HCT116 (cell line): Measurements from ENCODE around the gene LIPA. TPM values are rescaled to one million over a fixed set of nuclear protein-coding genes. Genes with fewer than 3 reads are reported as not detected.
"Not testable (repeated sequence)": the region's sequence is repeated elsewhere in the genome, so short reads cannot be mapped to it uniquely, and the experiment has no call there.

ENCODE experiments used
- ATAC-seq: fragments of 200-7000 bp; cut with Tn5 transposase; 2 replicates; pipeline ENCODE4 v1.9.1; 2020; ENCODE audit warnings: mild to moderate bottlenecking, moderate library complexity
- BruUV-seq: library from RNA; stranded (reverse); fragments of 400-500 nt; replicated peaks from 2 replicates; lab custom pipeline; 2021; lab: Mats Ljungman, UMichigan
- CTCF ChIA-PET: fragments of 300-600 bp; sonication (Branson Sonifier 250); formaldehyde crosslinking; loops from one replicate; lab custom pipeline; 2021; ENCODE audit warnings: antibody characterized with exemption; lab: Charles Lee
- POLR2A ChIA-PET: fragments of 300-600, 350-600 bp; sonication (Branson Sonifier 250); formaldehyde crosslinking; loops from one replicate; lab custom pipeline; 2021; ENCODE audit warnings: antibody characterized with exemption; lab: Charles Lee
- RAD21 ChIA-PET, 2 experiments: fragments of 300-600 bp; sonication (Branson Sonifier 250); formaldehyde crosslinking; loops; one replicate each; lab custom pipeline; 2023; ENCODE audit warnings: low total read pairs in 2 of 2; ENCODE audit not compliant: uncharacterized antibody in 2 of 2, unreplicated experiment in 2 of 2, low non-redundant PET in 1 of 2; lab: Charles Lee
- DNase-seq: peaks from one replicate; pipeline ENCODE4 v3.0.0-alpha.2; 2010; ENCODE audit warnings: low read depth, low spot score
- H2AFZ ChIP-seq: fragments of 200-600 bp; shearing (Covaris generic), sonication (generic); 2 replicates; pipeline ENCODE4 v1.6.1; 2017; ENCODE audit warnings: low read depth, mixed run types, mixed read lengths, antibody characterized with exemption, low read length; ENCODE audit not compliant: poor library complexity, severe bottlenecking
- H3K27ac ChIP-seq: 2 replicates; pipeline ENCODE4 v1.5.1; 2012; ENCODE audit warnings: low read depth, low read length
- H3K27me3 ChIP-seq: fragments of 200-600 bp; sonication (generic); 2 replicates; pipeline ENCODE4 v1.6.1; 2016; ENCODE audit warnings: mixed run types, low read length, mixed read lengths; ENCODE audit not compliant: insufficient read depth
- H3K36me3 ChIP-seq, 2 experiments: fragments of 200-500 bp in 1 of 2; fragments of 200-600 bp in 1 of 2; sonication (Bioruptor generic) in 1 of 2; sonication (generic) in 1 of 2; 2 replicates each; pipeline versions ENCODE4 v1.5.1 to v1.6.1; 2014 to 2016; ENCODE audit warnings: low read length in 2 of 2, inconsistent platforms in 1 of 2, mixed read lengths in 1 of 2, mixed run types in 1 of 2; ENCODE audit not compliant: insufficient read depth in 2 of 2, control insufficient read depth in 1 of 2
- H3K4me1 ChIP-seq, 2 experiments: fragments of 200-600 bp in 1 of 2; sonication (generic) in 1 of 2; 2 replicates each; pipeline versions ENCODE4 v1.5.1 to v1.6.1; 2012 to 2017; ENCODE audit warnings: low read length in 2 of 2, inconsistent platforms in 1 of 2, mild to moderate bottlenecking in 1 of 2, mixed read lengths in 1 of 2, mixed run types in 1 of 2, moderate library complexity in 1 of 2; ENCODE audit not compliant: insufficient read depth in 2 of 2, control insufficient read depth in 1 of 2
- H3K4me2 ChIP-seq: fragments of 200-600 bp; sonication (generic); 2 replicates; pipeline ENCODE4 v1.6.1; 2017; ENCODE audit warnings: mixed run types, low read length, mixed read lengths
- H3K4me3 ChIP-seq, 2 experiments: fragments of 200-600 bp in 1 of 2; sonication (generic) in 1 of 2; replicated peaks in 1 of 2; 2 replicates each; pipeline ENCODE4 v1.5.1; 2011 to 2016; ENCODE audit warnings: low read length in 2 of 2, control low read depth in 1 of 2, low read depth in 1 of 2, mild to moderate bottlenecking in 1 of 2, mixed read lengths in 1 of 2, mixed run types in 1 of 2
- H3K79me2 ChIP-seq: fragments of 200-600 bp; sonication (generic); 2 replicates; pipeline ENCODE4 v1.6.1; 2017; ENCODE audit warnings: mild to moderate bottlenecking, mixed run types, low read length, moderate library complexity, mixed read lengths; ENCODE audit not compliant: insufficient read depth
- H3K9ac ChIP-seq: fragments of 200-600 bp; sonication (generic); 2 replicates; pipeline ENCODE4 v1.6.1; 2016; ENCODE audit warnings: low read length, mixed read lengths
- H3K9me2 ChIP-seq: fragments of 200-600 bp; sonication (generic), shearing (Covaris generic); 2 replicates; pipeline ENCODE4 v1.6.1; 2017; ENCODE audit warnings: mixed run types, mild to moderate bottlenecking, moderate library complexity; ENCODE audit not compliant: insufficient read depth
- H3K9me3 ChIP-seq, 2 experiments: fragments of 200-500 bp in 1 of 2; fragments of 200-600 bp in 1 of 2; sonication (Bioruptor generic) in 1 of 2; sonication (generic) in 1 of 2; 2 replicates each; pipeline ENCODE4 v1.6.1; 2014 to 2017; ENCODE audit warnings: low read length in 2 of 2, mixed read lengths in 2 of 2, inconsistent platforms in 1 of 2, low read depth in 1 of 2, mild to moderate bottlenecking in 1 of 2, mixed run types in 1 of 2, moderate library complexity in 1 of 2; ENCODE audit not compliant: control insufficient read depth in 1 of 2, insufficient read depth in 1 of 2
- H4K20me1 ChIP-seq: fragments of 200-600 bp; sonication (generic), shearing (Covaris generic); 2 replicates; pipeline ENCODE4 v1.6.1; 2017; ENCODE audit warnings: mixed run types, mild to moderate bottlenecking, moderate library complexity; ENCODE audit not compliant: insufficient read depth
- ELF1 ChIP-seq: IDR thresholded peaks from 2 replicates; pipeline ENCODE4 v1.6.1; 2012; ENCODE audit warnings: low read depth, borderline replicate concordance
- FOSL1 ChIP-seq: IDR thresholded peaks from 2 replicates; pipeline ENCODE4 v1.6.1; 2012; ENCODE audit warnings: low read depth
- MAX ChIP-seq: IDR thresholded peaks from 2 replicates; pipeline ENCODE4 v1.6.1; 2012
- POLR2AphosphoS5 ChIP-seq: IDR thresholded peaks from 2 replicates; pipeline ENCODE4 v1.6.1; 2011; ENCODE audit warnings: mild to moderate bottlenecking, low read depth, low read length, moderate library complexity
- RAD21 ChIP-seq: IDR thresholded peaks from 2 replicates; pipeline ENCODE4 v1.6.1; 2012; ENCODE audit warnings: low read depth, mild to moderate bottlenecking
- SRF ChIP-seq: IDR thresholded peaks from 2 replicates; pipeline ENCODE4 v1.6.1; 2012; ENCODE audit warnings: low read depth
- YY1 ChIP-seq: IDR thresholded peaks from 2 replicates; pipeline ENCODE4 v1.6.1; 2011; ENCODE audit warnings: low read length, low read depth, moderate library complexity, mild to moderate bottlenecking; ENCODE audit not compliant: insufficient replicate concordance; ENCODE audit errors: extremely low read depth
- ZFX ChIP-seq: fragments of 450-650 bp; IDR thresholded peaks from 2 replicates; pipeline ENCODE4 v1.6.1; 2017
- ZNF274 ChIP-seq: fragments of 200-500 bp; sonication (Bioruptor generic); IDR thresholded peaks from 2 replicates; pipeline ENCODE4 v1.6.1; 2014; ENCODE audit warnings: mild to moderate bottlenecking, low read depth, low read length, inconsistent platforms
- intact Hi-C: fragments of 100-400 bp; cut with micrococcal nuclease; formaldehyde crosslinking; loops from 2 replicates; pipeline ENCODE4 v1.10.0; 2022
- total RNA-seq: library from RNA; stranded (reverse); gene quantifications from one replicate; pipeline ENCODE4 v1.2.1, GENCODE V29; 2021; ENCODE audit not compliant: unreplicated experiment

Gene LIPA
- total RNA-seq, 1 experiment from 2014 or later, result 27.1 TPM

- Histone ChIP-seq H3K27ac (no peak overlapping the region), H3K4me3 (no peak overlapping the region), H3K9ac (no peak overlapping the region), H3K9me3 (no peaks in the 10 kb centered on the region), H3K27me3 (no peaks in the 10 kb centered on the region), H3K36me3 (no peaks in the 10 kb centered on the region), H3K4me2 (no peak overlapping the region)
- no peak for DNase-seq
- no peak for ATAC-seq
- BruUV-seq, result no TSS peak
- intact Hi-C loops, result no loop called here
- no peak for TF ChIP-seq POLR2AphosphoS5
- TF ChIP-seq ELF1, result no peak
- no peak for TF ChIP-seq YY1
- no peak for TF ChIP-seq ZFX
- no peak for TF ChIP-seq RAD21
- TF ChIP-seq ZNF274, result no peak
- TF ChIP-seq FOSL1, result no peak
- TF ChIP-seq MAX, result no peak
- no peak for TF ChIP-seq SRF
- TF ChIP-seq, all 23 proteins: peak for 0
- Histone ChIP-seq H2AFZ (no peak overlapping the region), H3K79me2 (no peaks in the 10 kb centered on the region), H3K4me1 (no peaks in the 10 kb centered on the region), H3K9me2 (no peaks in the 10 kb centered on the region), H4K20me1 (no peaks in the 10 kb centered on the region)
- POLR2A ChIA-PET, result no interaction called here
- RAD21 ChIA-PET, result no interaction called here
- CTCF ChIA-PET, result no interaction called here
Measured at GRCh38 chr10:89294721-89295239, 43.2 kb upstream of the LIPA start.

GRCh38 chr10:89285303-89285702 lies 33.7 kb upstream of the LIPA start:
- CTCF ChIA-PET, H3K9me3 ChIP-seq, ATAC-seq, intact Hi-C loops, BruUV-seq, H3K9me2 ChIP-seq, DNase-seq, POLR2A ChIA-PET, H3K79me2 ChIP-seq, H2AFZ ChIP-seq, H3K27ac ChIP-seq, H3K9ac ChIP-seq, RAD21 ChIA-PET, H3K36me3 ChIP-seq, H3K4me3 ChIP-seq, H3K27me3 ChIP-seq, H4K20me1 ChIP-seq, H3K4me2 ChIP-seq: not testable (repeated sequence)
- peaks cover 25 to 38% of the 10 kb centered on the region in 2 experiments for H3K4me1 ChIP-seq

GRCh38 chr10:89284711-89285110 lies 33.1 kb upstream of the LIPA start:
- CTCF ChIA-PET, BruUV-seq, H3K27me3 ChIP-seq, H3K9me3 ChIP-seq, H3K9me2 ChIP-seq, RAD21 ChIA-PET, POLR2A ChIA-PET, H2AFZ ChIP-seq, DNase-seq, H4K20me1 ChIP-seq, H3K36me3 ChIP-seq, intact Hi-C loops, ATAC-seq, H3K9ac ChIP-seq, H3K27ac ChIP-seq, H3K79me2 ChIP-seq, H3K4me3 ChIP-seq, H3K4me2 ChIP-seq: not testable (repeated sequence)
- peaks cover 28 to 40% of the 10 kb centered on the region in 2 experiments for H3K4me1 ChIP-seq
